ENCODE measurements around the gene NOL4L.

GRCh38 chr20:32609993-32610392 is 24.9 kb upstream of the NOL4L start:
- TF ChIP-seq, protein P1, sequence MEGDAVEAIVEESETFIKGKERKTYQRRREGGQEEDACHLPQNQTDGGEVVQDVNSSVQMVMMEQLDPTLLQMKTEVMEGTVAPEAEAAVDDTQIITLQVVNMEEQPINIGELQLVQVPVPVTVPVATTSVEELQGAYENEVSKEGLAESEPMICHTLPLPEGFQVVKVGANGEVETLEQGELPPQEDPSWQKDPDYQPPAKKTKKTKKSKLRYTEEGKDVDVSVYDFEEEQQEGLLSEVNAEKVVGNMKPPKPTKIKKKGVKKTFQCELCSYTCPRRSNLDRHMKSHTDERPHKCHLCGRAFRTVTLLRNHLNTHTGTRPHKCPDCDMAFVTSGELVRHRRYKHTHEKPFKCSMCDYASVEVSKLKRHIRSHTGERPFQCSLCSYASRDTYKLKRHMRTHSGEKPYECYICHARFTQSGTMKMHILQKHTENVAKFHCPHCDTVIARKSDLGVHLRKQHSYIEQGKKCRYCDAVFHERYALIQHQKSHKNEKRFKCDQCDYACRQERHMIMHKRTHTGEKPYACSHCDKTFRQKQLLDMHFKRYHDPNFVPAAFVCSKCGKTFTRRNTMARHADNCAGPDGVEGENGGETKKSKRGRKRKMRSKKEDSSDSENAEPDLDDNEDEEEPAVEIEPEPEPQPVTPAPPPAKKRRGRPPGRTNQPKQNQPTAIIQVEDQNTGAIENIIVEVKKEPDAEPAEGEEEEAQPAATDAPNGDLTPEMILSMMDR (IDR thresholded peaks at IDR 0.05) = no peak
- TF ChIP-seq POLR2A (IDR thresholded peaks at IDR 0.05) = no peak
- no peak for TF ChIP-seq EP300 (IDR thresholded peaks at IDR 0.05)

Measured in suprapubic skin (tissue), 3 donors.